Measurements from ENCODE around the gene PAX7. TPM values are rescaled to one million over a fixed set of nuclear protein-coding genes. Genes with fewer than 3 reads are reported as not detected.

Gene PAX7
- total RNA-seq, 1 donor from 2014 or later: 0.05 TPM

GRCh38 chr1:18697541-18697940 lies 66.9 kb downstream of the PAX7 start:
- peaks cover 39% of the 10 kb centered on the region for H3K27me3 Mint-ChIP-seq (ENCODE audit: low read depth, unreplicated experiment)
- Histone ChIP-seq H3K4me2 (ENCODE audit: low read length) (no peak overlapping the region), H3K9me3 (ENCODE audit: insufficient read depth, low read depth, low read length) (no peaks in the 10 kb centered on the region), H3K36me3 (ENCODE audit: insufficient read depth, low read length) (no peaks in the 10 kb centered on the region), H4K20me1 (ENCODE audit: insufficient read depth, low read length) (no peaks in the 10 kb centered on the region), H3K27me3 (ENCODE audit: insufficient read depth, low read length) (peaks cover 11% of the 10 kb centered on the region), H3K9ac (ENCODE audit: low read length) (no peak overlapping the region), H3K79me2 (ENCODE audit: insufficient read depth, low read length) (no peaks in the 10 kb centered on the region), H3K4me1 (ENCODE audit: insufficient read depth, low read length) (no peaks in the 10 kb centered on the region), H3K4me3 (ENCODE audit: insufficient read depth, low read depth, low read length) (no peak overlapping the region), H3K27ac (ENCODE audit: low read depth, low read length) (no peak overlapping the region), H2AFZ (ENCODE audit: low read depth, low read length) (no peak overlapping the region)
- no peak overlapping the region for H3K27ac Mint-ChIP-seq (ENCODE audit: unreplicated experiment)
- no peak for DNase-seq (ENCODE audit: low read depth)
- peaks cover 6% of the 10 kb centered on the region for H3K4me1 Mint-ChIP-seq (ENCODE audit: low read depth, unreplicated experiment)
- no peak for FAIRE-seq
- no peaks in the 10 kb centered on the region for H3K9me3 Mint-ChIP-seq (ENCODE audit: unreplicated experiment)
- TF ChIP-seq CTCF (IDR thresholded peaks at IDR 0.05; ENCODE audit: insufficient read depth, low read depth, low read length): no peak
- H3K36me3 Mint-ChIP-seq (ENCODE audit: low read depth, unreplicated experiment): no peaks in the 10 kb centered on the region
- no peak overlapping the region for H3K4me3 Mint-ChIP-seq (ENCODE audit: unreplicated experiment)

GRCh38 chr1:18700530-18700929 lies 69.9 kb downstream of the PAX7 start:
- H3K4me1 Mint-ChIP-seq (ENCODE audit: low read depth, unreplicated experiment): no peaks in the 10 kb centered on the region
- H3K4me3 Mint-ChIP-seq (ENCODE audit: unreplicated experiment): no peak overlapping the region
- Histone ChIP-seq H3K4me2 (ENCODE audit: low read length) (no peak overlapping the region), H3K9ac (ENCODE audit: low read length) (no peak overlapping the region), H3K4me1 (ENCODE audit: insufficient read depth, low read length) (no peaks in the 10 kb centered on the region), H2AFZ (ENCODE audit: low read depth, low read length) (no peak overlapping the region), H3K36me3 (ENCODE audit: insufficient read depth, low read length) (no peaks in the 10 kb centered on the region), H3K9me3 (ENCODE audit: insufficient read depth, low read depth, low read length) (no peaks in the 10 kb centered on the region), H3K27me3 (ENCODE audit: insufficient read depth, low read length) (peaks cover 4% of the 10 kb centered on the region), H3K4me3 (ENCODE audit: insufficient read depth, low read depth, low read length) (no peak overlapping the region), H4K20me1 (ENCODE audit: insufficient read depth, low read length) (no peaks in the 10 kb centered on the region), H3K27ac (ENCODE audit: low read depth, low read length) (no peak overlapping the region), H3K79me2 (ENCODE audit: insufficient read depth, low read length) (no peaks in the 10 kb centered on the region)
- H3K9me3 Mint-ChIP-seq (ENCODE audit: unreplicated experiment): no peaks in the 10 kb centered on the region
- no peak for FAIRE-seq
- no peak for TF ChIP-seq CTCF (IDR thresholded peaks at IDR 0.05; ENCODE audit: insufficient read depth, low read depth, low read length)
- TF ChIP-seq EZH2 (IDR thresholded peaks at IDR 0.05; ENCODE audit: insufficient read depth, low read length): no peak
- H3K27me3 Mint-ChIP-seq (ENCODE audit: low read depth, unreplicated experiment): peaks cover 46% of the 10 kb centered on the region
- H3K36me3 Mint-ChIP-seq (ENCODE audit: low read depth, unreplicated experiment): no peaks in the 10 kb centered on the region
- H3K27ac Mint-ChIP-seq (ENCODE audit: unreplicated experiment): no peak overlapping the region
- no peak for DNase-seq (ENCODE audit: low read depth)

GRCh38 chr1:18701183-18701582 lies 70.5 kb downstream of the PAX7 start:
- H3K9me3 ChIP-seq (ENCODE audit: insufficient read depth, low read depth, low read length): no peaks in the 10 kb centered on the region
- H3K4me3 Mint-ChIP-seq (ENCODE audit: unreplicated experiment): no peak overlapping the region
- no peaks in the 10 kb centered on the region for H4K20me1 ChIP-seq (ENCODE audit: insufficient read depth, low read length)
- no peaks in the 10 kb centered on the region for H3K4me1 ChIP-seq (ENCODE audit: insufficient read depth, low read length)
- TF ChIP-seq EZH2 (IDR thresholded peaks at IDR 0.05; ENCODE audit: insufficient read depth, low read length): no peak
- TF ChIP-seq CTCF (IDR thresholded peaks at IDR 0.05; ENCODE audit: insufficient read depth, low read depth, low read length): no peak
- no peaks in the 10 kb centered on the region for H3K9me3 Mint-ChIP-seq (ENCODE audit: unreplicated experiment)
- H3K27ac ChIP-seq (ENCODE audit: low read depth, low read length): no peak overlapping the region
- H3K4me1 Mint-ChIP-seq (ENCODE audit: low read depth, unreplicated experiment): no peaks in the 10 kb centered on the region
- no peaks in the 10 kb centered on the region for H3K36me3 Mint-ChIP-seq (ENCODE audit: low read depth, unreplicated experiment)
- FAIRE-seq (no peak), DNase-seq (ENCODE audit: low read depth) (no peak)
- H3K79me2 ChIP-seq (ENCODE audit: insufficient read depth, low read length): no peaks in the 10 kb centered on the region
- no peaks in the 10 kb centered on the region for H3K36me3 ChIP-seq (ENCODE audit: insufficient read depth, low read length)
- H3K4me3 ChIP-seq (ENCODE audit: insufficient read depth, low read depth, low read length): no peak overlapping the region
- no peak overlapping the region for H3K4me2 ChIP-seq (ENCODE audit: low read length)
- no peak overlapping the region for H3K9ac ChIP-seq (ENCODE audit: low read length)
- H3K27me3 ChIP-seq (ENCODE audit: insufficient read depth, low read length): peaks cover 4% of the 10 kb centered on the region
- no peak overlapping the region for H2AFZ ChIP-seq (ENCODE audit: low read depth, low read length)
- peaks cover 50% of the 10 kb centered on the region for H3K27me3 Mint-ChIP-seq (ENCODE audit: low read depth, unreplicated experiment)
- H3K27ac Mint-ChIP-seq (ENCODE audit: unreplicated experiment): no peak overlapping the region

Data from astrocyte (in vitro differentiated cells and primary cell).